ENCODE measurements around the gene ENC1. TPM values are rescaled to one million over a fixed set of nuclear protein-coding genes. Genes with fewer than 3 reads are reported as not detected.
"Not testable (repeated sequence)": the region's sequence is repeated elsewhere in the genome, so short reads cannot be mapped to it uniquely, and the experiment has no call there.

ENC1 gene, protein sequence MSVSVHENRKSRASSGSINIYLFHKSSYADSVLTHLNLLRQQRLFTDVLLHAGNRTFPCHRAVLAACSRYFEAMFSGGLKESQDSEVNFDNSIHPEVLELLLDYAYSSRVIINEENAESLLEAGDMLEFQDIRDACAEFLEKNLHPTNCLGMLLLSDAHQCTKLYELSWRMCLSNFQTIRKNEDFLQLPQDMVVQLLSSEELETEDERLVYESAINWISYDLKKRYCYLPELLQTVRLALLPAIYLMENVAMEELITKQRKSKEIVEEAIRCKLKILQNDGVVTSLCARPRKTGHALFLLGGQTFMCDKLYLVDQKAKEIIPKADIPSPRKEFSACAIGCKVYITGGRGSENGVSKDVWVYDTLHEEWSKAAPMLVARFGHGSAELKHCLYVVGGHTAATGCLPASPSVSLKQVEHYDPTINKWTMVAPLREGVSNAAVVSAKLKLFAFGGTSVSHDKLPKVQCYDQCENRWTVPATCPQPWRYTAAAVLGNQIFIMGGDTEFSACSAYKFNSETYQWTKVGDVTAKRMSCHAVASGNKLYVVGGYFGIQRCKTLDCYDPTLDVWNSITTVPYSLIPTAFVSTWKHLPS
- total RNA-seq (2014; rRNA removed; shearing (Covaris generic)): 31.9 and 51.5 TPM in 2 replicates

DNA sequence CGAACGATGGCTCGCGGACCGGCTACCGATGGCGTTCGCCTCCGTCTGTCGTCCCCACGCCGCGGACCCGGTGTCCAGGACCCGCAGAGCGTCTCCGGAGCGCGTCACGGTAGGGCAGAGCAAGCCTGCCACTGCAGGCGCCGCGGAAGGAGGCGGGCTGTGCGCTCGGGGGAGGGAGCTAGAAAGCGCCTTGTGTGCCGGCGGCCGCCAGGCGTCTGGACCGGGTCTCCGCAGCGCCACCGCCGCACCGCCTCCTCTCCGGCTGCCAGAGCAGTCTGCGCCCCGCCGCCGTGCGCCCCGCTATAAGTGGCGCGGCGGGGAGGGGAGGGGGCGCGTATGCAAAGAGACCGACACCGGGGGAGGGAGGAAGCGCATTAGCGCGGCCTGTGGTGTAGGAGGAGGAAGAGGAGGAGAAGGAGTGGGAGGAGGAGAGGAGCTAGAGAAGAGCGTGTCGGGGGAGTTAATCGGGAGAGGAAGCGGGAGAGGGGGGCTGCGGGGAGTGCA, at the start of gene ENC1:
Gene ENC1 (minus strand): TSS at position 279 of the 504 bp plus-strand sequence. CDS start 4,243 bp downstream, outside the sequence.
- Histone ChIP-seq H3K4me3 (ENCODE audit: insufficient read depth, low read depth, low read length) (peak within 1 kb of the TSS; percentile 96), H3K36me3 (replicated peaks; ENCODE audit: control insufficient read depth, insufficient read depth, low read length) (no peaks in the 10 kb centered on the region), H3K27me3 (ENCODE audit: control insufficient read depth, insufficient read depth, low read length) (peaks cover 25% of the 10 kb centered on the region)
- peak; percentile 91 for DNase-seq

DNA sequence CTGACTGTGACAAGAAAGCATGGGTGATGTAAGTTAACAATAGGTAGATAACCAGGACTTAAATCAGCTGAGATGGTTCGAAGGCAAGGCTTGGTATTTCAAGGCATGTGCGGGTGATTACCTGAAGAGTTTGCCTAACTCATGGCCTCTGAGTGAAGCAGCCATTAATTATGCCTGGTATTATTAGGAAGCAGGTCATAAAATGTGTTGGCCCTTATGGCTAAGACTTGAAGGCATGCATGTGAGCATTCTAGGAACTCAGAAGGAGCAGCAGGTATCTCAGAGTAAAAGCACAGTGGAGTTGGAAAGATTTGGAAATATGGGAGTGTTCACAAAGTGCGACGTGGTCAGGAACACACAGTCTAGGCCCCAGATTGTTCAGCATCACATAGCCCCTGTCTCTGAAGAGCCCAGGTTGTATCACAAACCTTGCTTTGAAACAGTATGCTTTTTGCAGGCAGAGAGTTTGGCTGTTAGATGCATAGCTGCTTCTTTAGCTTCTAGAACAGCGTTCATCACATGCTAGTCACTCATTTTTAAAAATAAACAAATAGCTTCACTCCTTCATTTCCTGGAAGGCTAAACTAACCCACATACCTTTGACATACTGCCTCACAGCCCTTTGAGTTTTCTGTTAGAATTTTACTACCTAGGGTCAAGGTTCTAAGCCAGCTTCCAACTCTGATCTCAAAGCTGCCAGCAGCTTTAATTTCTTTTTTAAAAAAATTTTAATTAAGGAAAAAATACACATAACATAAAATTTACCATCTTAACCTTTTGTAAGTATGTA, 46.6 kb upstream of the ENC1 start:
- Histone ChIP-seq H3K36me3 (replicated peaks; ENCODE audit: control insufficient read depth, insufficient read depth, low read length) (peaks cover 1% of the 10 kb centered on the region; the same call in 1 of the 2 replicates), H3K4me3 (ENCODE audit: insufficient read depth, low read depth, low read length) (no peak overlapping the region), H3K27me3 (ENCODE audit: control insufficient read depth, insufficient read depth, low read length) (no peaks in the 10 kb centered on the region; the same call in 1 of the 2 replicates)
- DNase-seq: no peak

DNA sequence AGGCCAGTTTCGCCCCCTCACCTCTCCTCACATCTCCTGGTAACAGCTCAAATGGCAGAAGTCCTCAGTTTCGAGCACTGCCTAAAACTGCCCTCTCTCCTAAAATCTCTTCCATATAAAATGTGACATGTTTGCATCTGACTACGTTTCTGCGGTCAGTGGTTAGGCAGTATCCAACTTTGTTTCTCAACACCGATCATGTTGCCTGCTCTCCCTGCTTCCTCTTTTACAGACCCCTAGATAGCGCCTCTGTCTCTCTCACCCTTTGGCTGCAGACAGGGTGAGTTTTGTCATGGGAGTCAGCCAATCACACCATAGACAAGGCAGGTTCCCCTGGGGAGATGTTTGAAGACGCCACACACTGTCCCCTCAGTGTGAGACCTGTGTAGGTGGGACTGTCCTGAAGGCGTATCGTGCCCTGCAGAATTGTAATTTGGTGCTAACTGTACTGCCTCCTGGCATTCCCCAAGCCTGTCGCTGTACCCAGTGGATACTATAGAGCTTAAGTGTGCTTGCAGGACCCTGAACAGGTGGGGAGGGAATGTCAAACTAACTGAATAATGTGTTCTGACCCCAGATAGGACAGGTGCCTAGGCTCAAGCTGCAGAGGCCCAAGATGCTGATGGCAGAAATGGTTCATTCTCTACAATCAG, 45.6 kb upstream of the ENC1 start:
- H3K4me3 ChIP-seq (ENCODE audit: insufficient read depth, low read depth, low read length): peak overlapping the region; percentile 89
- no peak for DNase-seq
- no peaks in the 10 kb centered on the region; the same call in 1 of the 2 replicates for H3K36me3 ChIP-seq (replicated peaks; ENCODE audit: control insufficient read depth, insufficient read depth, low read length)
- H3K27me3 ChIP-seq (ENCODE audit: control insufficient read depth, insufficient read depth, low read length): no peaks in the 10 kb centered on the region; the same call in 1 of the 2 replicates

DNA sequence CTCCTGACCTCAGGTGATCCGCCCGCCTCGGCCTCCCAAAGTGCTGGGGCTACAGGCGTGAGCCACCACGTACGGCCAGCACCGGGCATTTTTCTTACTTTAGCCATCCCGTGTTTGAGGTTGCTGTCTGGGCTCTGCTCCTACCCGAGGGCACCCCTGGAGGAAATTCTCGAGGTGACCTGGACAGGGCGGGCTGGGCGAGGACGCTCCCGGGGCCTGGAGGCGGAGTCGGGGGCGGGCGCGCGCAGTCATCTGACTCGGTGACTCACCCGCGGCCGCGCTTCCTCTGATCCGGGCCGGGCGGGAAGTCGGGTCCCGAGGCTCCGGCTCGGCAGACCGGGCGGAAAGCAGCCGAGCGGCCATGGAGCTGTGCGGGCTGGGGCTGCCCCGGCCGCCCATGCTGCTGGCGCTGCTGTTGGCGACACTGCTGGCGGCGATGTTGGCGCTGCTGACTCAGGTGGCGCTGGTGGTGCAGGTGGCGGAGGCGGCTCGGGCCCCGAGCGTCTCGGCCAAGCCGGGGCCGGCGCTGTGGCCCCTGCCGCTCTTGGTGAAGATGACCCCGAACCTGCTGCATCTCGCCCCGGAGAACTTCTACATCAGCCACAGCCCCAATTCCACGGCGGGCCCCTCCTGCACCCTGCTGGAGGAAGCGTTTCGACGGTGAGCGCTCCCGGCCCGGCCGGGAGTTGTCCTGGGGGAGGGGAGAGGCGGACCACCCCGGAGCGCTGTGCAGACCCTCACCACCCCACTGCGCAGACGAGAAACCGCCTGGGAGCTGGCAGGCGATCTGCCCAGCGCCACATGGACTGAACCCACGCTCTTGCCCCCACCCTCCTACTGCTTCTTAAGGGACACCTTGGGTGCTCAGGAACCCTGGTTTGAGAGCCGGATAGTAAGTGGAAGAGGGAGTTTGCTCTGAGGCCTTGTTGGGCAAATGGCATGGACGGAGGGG, 44.6 kb upstream of the ENC1 start, which contains the start of gene HEXB:
Gene HEXB (plus strand): TSS at position 334 of the 952 bp plus-strand sequence. CDS start 28 bp downstream, at position 362.
- Histone ChIP-seq H3K4me3 (ENCODE audit: insufficient read depth, low read depth, low read length) (peak within 1 kb of the TSS; percentile 89), H3K27me3 (ENCODE audit: control insufficient read depth, insufficient read depth, low read length) (no peaks in the 10 kb centered on the region; the same call in 1 of the 2 replicates), H3K36me3 (replicated peaks; ENCODE audit: control insufficient read depth, insufficient read depth, low read length) (no peaks in the 10 kb centered on the region; the same call in 1 of the 2 replicates)
- DNase-seq: peak; percentile 96

DNA sequence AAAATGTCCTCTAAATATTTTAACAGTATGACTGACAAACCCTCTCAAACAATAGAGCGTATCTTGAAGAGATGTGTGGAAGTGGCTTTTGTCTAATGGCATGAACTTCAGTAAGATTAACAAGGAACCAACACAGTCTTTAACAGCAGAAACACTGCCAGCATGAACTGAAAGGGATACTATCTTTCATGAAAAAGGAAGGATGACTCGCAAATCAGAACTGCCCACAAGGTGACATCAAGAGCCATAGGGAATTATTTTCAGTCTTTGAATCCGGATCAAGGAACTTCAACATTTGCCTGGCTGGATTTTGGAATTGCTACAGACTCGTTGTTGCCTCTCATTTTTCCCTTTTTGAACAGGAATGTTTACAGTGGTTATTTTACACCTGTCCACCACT, 39.4 kb upstream of the ENC1 start:
- Histone ChIP-seq H3K36me3 (replicated peaks; ENCODE audit: control insufficient read depth, insufficient read depth, low read length) (no peaks in the 10 kb centered on the region), H3K4me3 (ENCODE audit: insufficient read depth, low read depth, low read length) (no peak overlapping the region), H3K27me3 (ENCODE audit: control insufficient read depth, insufficient read depth, low read length) (no peaks in the 10 kb centered on the region)
- DNase-seq: no peak

DNA sequence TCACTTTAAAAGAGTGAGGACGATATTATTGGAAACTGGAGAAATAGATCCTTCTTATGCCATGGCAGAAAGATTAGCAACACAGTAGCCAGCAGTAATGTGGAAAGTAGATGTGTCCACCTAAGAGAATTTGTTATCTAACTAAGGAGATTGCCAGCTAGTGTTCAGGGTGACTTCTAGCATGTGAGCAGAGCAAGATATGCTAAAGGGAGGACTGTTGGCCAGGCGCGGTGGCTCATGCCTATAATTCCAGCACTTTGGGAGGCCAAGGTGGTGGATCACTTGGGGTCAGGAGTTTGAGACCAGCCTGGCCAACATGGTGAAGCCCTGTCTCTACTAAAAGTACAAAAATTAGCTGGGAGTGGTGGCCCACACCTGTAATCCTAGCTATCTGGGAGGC, 38.8 kb upstream of the ENC1 start:
- H3K36me3 ChIP-seq (replicated peaks; ENCODE audit: control insufficient read depth, insufficient read depth, low read length); DNase-seq; H3K4me3 ChIP-seq (ENCODE audit: insufficient read depth, low read depth, low read length); H3K27me3 ChIP-seq (ENCODE audit: control insufficient read depth, insufficient read depth, low read length): not testable (repeated sequence)

DNA sequence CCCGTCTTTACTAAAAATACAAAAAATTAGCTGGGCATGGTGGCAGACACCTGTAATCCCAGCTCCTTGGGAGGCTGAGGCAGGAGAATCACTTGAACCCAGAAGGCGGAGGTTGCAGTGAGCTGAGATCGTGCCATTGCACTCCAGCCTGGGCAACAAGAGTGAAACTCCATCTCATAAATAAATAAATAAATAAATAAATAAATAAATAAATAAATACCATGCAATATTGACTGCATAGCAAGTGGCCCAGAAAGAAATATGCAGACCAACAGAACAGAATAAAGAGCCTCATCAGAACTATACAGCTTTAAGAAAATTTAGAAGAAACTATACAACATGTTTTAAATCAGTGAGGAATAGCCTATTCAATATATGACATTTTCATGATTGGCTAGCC, 37.6 kb upstream of the ENC1 start:
- not testable (repeated sequence) for H3K27me3 ChIP-seq (ENCODE audit: control insufficient read depth, insufficient read depth, low read length); H3K36me3 ChIP-seq (replicated peaks; ENCODE audit: control insufficient read depth, insufficient read depth, low read length); DNase-seq; H3K4me3 ChIP-seq (ENCODE audit: insufficient read depth, low read depth, low read length)

DNA sequence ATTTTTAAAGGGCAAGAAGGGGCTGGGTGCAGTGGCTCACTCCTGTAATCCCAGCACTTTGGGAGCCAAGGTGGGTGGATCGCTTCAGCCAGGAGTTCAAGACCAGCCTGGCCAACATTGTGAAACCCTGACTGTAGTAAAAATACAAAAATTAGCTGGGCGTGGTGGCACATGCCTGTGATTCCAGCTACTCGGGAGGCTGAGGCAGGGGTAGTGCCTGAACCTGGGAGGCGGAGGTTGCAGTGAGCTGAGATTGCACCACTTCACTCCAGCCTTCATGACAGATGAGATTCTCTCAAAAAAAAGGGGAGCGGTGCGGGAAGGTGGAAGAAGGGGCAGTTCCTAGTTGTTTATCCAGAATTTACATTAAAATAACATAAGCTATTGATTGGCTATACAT, 35.9 kb upstream of the ENC1 start:
- H3K27me3 ChIP-seq (ENCODE audit: control insufficient read depth, insufficient read depth, low read length); H3K4me3 ChIP-seq (ENCODE audit: insufficient read depth, low read depth, low read length); H3K36me3 ChIP-seq (replicated peaks; ENCODE audit: control insufficient read depth, insufficient read depth, low read length); DNase-seq: not testable (repeated sequence)

DNA sequence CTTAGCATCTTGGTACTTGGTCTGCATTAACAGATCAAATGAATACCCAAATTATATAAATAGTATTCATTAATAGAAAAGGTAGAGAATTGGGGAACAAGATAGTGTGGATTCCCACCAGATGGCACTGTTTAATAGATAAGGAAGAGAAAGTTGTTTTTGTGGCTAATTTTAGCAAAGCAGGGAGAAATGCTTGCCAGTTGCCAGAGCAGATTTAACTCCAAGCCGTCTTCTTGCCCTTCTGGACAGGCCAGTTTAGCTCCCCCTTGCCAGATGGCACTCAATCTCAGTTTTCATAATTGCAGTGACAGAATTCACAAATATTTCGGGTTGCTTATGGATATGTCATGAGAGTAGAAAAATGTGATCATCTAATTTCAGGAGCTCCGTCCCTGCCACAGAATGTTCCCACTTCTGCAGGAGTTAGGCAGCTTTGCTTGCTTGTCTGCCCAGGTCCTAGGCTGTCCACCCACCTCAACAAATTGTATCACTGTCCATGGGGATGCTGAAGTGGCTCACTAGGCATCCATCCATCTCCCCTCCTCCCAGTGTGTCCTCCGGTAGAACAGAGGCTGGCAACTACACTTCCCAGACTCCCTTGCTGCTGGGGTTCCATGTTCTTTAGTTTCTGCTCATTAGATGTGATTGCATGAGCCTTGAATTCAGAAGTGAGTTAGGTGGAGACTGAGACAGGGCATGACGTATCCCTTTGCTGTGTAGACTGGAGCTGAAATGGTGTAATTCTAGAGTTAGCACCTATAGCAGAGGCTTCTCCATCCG, 32.7 kb upstream of the ENC1 start:
- H3K27me3 ChIP-seq (ENCODE audit: control insufficient read depth, insufficient read depth, low read length): no peaks in the 10 kb centered on the region
- H3K36me3 ChIP-seq (replicated peaks; ENCODE audit: control insufficient read depth, insufficient read depth, low read length): no peaks in the 10 kb centered on the region
- DNase-seq: peak; percentile 44
- H3K4me3 ChIP-seq (ENCODE audit: insufficient read depth, low read depth, low read length): no peak overlapping the region

DNA sequence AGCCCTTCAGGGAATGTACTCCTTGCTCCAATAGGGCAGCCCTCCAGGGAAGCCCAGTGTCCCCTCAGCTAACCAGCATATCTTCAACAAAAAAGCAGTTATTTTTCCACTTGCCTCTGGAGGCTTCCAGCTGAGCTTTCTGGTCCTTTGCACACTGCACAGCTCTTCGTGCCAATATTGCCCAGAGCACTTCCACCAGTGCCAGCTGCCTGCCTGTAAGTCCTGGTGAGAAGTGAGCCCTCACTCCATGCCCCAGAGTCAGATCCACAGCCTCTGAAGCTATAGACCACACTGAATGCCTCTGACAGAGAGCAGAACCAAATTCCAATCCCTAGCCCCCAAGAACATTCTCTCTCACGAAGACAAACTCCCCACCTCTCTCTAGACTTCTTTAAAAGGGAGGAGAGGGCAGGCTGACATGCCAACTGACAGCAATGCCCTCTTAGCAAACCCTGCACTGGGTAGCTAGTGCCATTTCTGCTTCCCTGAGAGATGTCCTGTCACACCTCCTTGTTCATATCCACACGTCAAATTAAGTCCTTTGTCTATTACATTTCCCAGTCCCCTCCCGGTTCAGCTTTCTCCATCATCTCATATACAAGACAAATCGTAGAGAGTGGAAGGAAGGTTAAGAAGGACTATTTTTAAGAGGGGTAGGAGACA, 31.8 kb upstream of the ENC1 start:
- H3K27me3 ChIP-seq (ENCODE audit: control insufficient read depth, insufficient read depth, low read length): no peaks in the 10 kb centered on the region
- no peak overlapping the region for H3K4me3 ChIP-seq (ENCODE audit: insufficient read depth, low read depth, low read length)
- no peak for DNase-seq
- H3K36me3 ChIP-seq (replicated peaks; ENCODE audit: control insufficient read depth, insufficient read depth, low read length): no peaks in the 10 kb centered on the region

DNA sequence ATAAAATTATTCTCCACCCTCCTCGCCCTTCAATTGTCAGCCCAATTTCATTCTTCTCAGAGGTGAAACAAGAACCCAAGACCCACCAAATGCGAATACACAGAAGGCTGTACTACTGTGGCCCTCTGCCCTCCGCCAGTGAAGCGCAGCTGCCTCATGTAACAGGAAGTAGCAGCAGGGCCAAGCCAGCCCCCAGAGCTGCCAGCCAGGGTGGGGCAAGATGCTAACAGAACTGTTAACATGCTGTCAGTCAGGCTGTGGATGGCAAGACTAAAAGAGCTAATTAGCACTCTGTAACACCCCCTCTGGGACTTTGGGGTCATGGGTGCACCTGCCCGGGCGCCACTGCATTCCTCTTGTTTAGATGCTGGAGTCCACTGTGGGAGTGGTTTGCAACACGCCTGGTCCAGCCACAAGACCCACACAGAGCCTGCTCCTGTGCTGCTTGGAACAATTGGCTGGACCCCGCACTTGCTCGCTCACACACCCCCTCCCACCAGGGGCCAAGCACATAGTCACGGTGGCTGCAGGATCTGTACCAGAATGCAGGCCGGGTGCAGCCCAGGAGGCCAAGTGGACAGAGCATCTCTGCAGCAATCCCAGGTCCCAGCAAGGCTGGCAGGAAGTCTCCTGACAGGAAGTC, 30.0 kb upstream of the ENC1 start:
- H3K27me3 ChIP-seq (ENCODE audit: control insufficient read depth, insufficient read depth, low read length): no peaks in the 10 kb centered on the region
- no peak overlapping the region for H3K4me3 ChIP-seq (ENCODE audit: insufficient read depth, low read depth, low read length)
- no peaks in the 10 kb centered on the region for H3K36me3 ChIP-seq (replicated peaks; ENCODE audit: control insufficient read depth, insufficient read depth, low read length)
- DNase-seq: no peak

DNA sequence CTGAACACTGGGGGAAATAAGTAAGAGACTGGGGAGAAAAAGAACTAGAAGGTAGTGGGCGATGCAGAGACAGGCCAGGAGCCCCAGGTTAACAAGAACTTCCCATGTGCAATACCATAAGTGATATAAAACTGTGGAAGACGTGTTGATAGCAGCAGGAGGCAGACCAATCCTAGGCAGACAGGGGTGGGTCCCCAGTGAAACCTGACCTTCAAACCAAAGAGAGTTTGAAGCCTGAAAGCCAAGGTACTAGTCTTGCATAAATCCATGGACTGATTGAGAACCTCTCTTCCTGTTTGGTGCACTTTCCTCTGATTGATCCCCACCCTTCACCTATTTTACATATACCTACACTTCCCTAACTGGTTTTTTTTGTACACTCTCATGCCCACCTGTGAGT, 29.3 kb upstream of the ENC1 start:
- DNase-seq: no peak
- H3K36me3 ChIP-seq (replicated peaks; ENCODE audit: control insufficient read depth, insufficient read depth, low read length): no peaks in the 10 kb centered on the region
- no peaks in the 10 kb centered on the region for H3K27me3 ChIP-seq (ENCODE audit: control insufficient read depth, insufficient read depth, low read length)
- H3K4me3 ChIP-seq (ENCODE audit: insufficient read depth, low read depth, low read length): no peak overlapping the region

Measured in H7 (cell line).